ENCODE measurements around the gene DNAJB13. TPM values are rescaled to one million over a fixed set of nuclear protein-coding genes. Genes with fewer than 3 reads are reported as not detected.

Gene DNAJB13
- total and polyA plus RNA-seq, 2 of the 13 experiments (the other 11 are each of a cell fraction or from before 2014, with no cell fraction given): 2.3 TPM; not detected in 1

- TF ChIP-seq TEAD3 (CRISPR knock-in tag; optimal IDR thresholded peaks at IDR 0.05; ENCODE audit: borderline replicate concordance) (no peak), HBP1 (CRISPR knock-in tag; IDR thresholded peaks at IDR 0.05; ENCODE audit: low read depth) (no peak), SAP130 (CRISPR knock-in tag; IDR thresholded peaks at IDR 0.05; ENCODE audit: low read depth) (peak; percentile 78), PCBP2 (optimal IDR thresholded peaks at IDR 0.05; ENCODE audit: low read depth, low read length, poor library complexity, severe bottlenecking) (no peak), ZBTB43 (CRISPR knock-in tag; conservative IDR thresholded peaks at IDR 0.05) (peak; percentile 55; the same call in 1 of the 2 replicates), PRDM15 (CRISPR knock-in tag; IDR thresholded peaks at IDR 0.05) (0 out of 2 replicates have a peak, but pooled peaks have one; percentile 53), ZNF572 (CRISPR knock-in tag; IDR thresholded peaks at IDR 0.05) (0 out of 2 replicates have a peak, but pooled peaks have one; percentile 13), ZNF713 (CRISPR knock-in tag; IDR thresholded peaks at IDR 0.05) (peak; percentile 81; the same call in 1 of the 2 replicates), MLLT10 (CRISPR knock-in tag; IDR thresholded peaks at IDR 0.05) (no peak), ZNF354B (CRISPR knock-in tag; IDR thresholded peaks at IDR 0.05) (no peak), CBX5 (CRISPR knock-in tag; IDR thresholded peaks at IDR 0.05; ENCODE audit: borderline replicate concordance) (no peak), KDM1A (CRISPR knock-in tag; IDR thresholded peaks at IDR 0.05) (no peak), YEATS4 (CRISPR knock-in tag; IDR thresholded peaks at IDR 0.05; ENCODE audit: borderline replicate concordance) (peak; percentile 77), EED (CRISPR knock-in tag; IDR thresholded peaks at IDR 0.05) (peak; percentile 56; the same call in 1 of the 2 replicates), HDAC1 (CRISPR knock-in tag; IDR thresholded peaks at IDR 0.05) (peak; percentile 75; the same call in 1 of the 2 replicates), RXRB (CRISPR knock-in tag; IDR thresholded peaks at IDR 0.05; ENCODE audit: borderline replicate concordance) (peak; percentile 96), FOXC1 (CRISPR knock-in tag; IDR thresholded peaks at IDR 0.05; ENCODE audit: borderline replicate concordance) (0 out of 2 replicates have a peak, but pooled peaks have one; percentile 48), EP300 (IDR thresholded peaks at IDR 0.05; ENCODE audit: low read depth in 2 of 2, low read length in 2 of 2) (peak in 1 of 2 experiments; percentile 88; a peak in 2 of 4 replicates), EP300 (CRISPR knock-in tag; IDR thresholded peaks at IDR 0.05; ENCODE audit: borderline replicate concordance) (no peak), SOX6 (IDR thresholded peaks at IDR 0.05) (no peak), SOX6 (CRISPR knock-in tag; IDR thresholded peaks at IDR 0.05) (peak; percentile 53), SAFB2 (CRISPR knock-in tag; IDR thresholded peaks at IDR 0.05; ENCODE audit: borderline replicate concordance, low read depth) (no peak; the same call in 1 of the 2 replicates), CEBPG (CRISPR knock-in tag; IDR thresholded peaks at IDR 0.05) (peak; percentile 79)
These were observed 67.6 kb downstream of the DNAJB13 start (continued) for GRCh38 chr11:74018331-74019005.

Data from HepG2 (cell line).